Mesenteric fat pad (tissue), 1 donor: ENCODE data around the gene GPRASP2. TPM values are rescaled to one million over a fixed set of nuclear protein-coding genes. Genes with fewer than 3 reads are reported as not detected.

Source experiments
- DNase-seq: peaks from one replicate; pipeline ENCODE4 v3.0.0-alpha.2; 2020; ENCODE audit warnings: low spot score
- total RNA-seq: library from RNA; stranded (reverse); fragmentation: NEBNext Ultra II Directional; extraction: Animal tissue kit (Norgen Biotek cat#: 25700); gene quantifications from one replicate; pipeline ENCODE4 v1.2.1, GENCODE V29; 2021
- donor health status: DM: yes; HTN: yes; CAD: no.

Gene GPRASP2
- total RNA-seq, 1 donor from 2014 or later = 5.5 TPM

GRCh38 chrX:102744307-102744706 is 32.1 kb downstream of the GPRASP2 start:
- DNase-seq = no peak

GRCh38 chrX:102745513-102745856 is 33.2 kb downstream of the GPRASP2 start:
- no peak for DNase-seq

- no peak for DNase-seq
Observed at GRCh38 chrX:102745857-102746584, 33.8 kb downstream of the GPRASP2 start.

- no peak for DNase-seq
Observed at GRCh38 chrX:102765217-102765616, 53.0 kb downstream of the GPRASP2 start.

- DNase-seq = no peak
Observed at GRCh38 chrX:102765809-102766208, 53.6 kb downstream of the GPRASP2 start.

- DNase-seq = no peak
Observed at GRCh38 chrX:102767287-102767686, 55.0 kb downstream of the GPRASP2 start.

Other genes with a start within 250 kb of the GPRASP2 start
- gene TCP11X2, start 240.6 kb upstream of the GPRASP2 start, total RNA-seq = not detected
- not detected for gene TMSB15A, start 195.7 kb upstream of the GPRASP2 start, total RNA-seq
- gene ARMCX5, start 112.9 kb upstream of the GPRASP2 start, total RNA-seq = 6.7 TPM
- gene GPRASP1, start 61.0 kb upstream of the GPRASP2 start, total RNA-seq = 4.0 TPM
- gene GPRASP3, start 8.3 kb downstream of the GPRASP2 start, total RNA-seq = 4.6 TPM
- gene RAB40AL, start 224.8 kb downstream of the GPRASP2 start, total RNA-seq = 1.7 TPM